WTC11 (cell line): ENCODE data around the gene HMBS. TPM values are rescaled to one million over a fixed set of nuclear protein-coding genes. Genes with fewer than 3 reads are reported as not detected.

ENCODE experiments used
- ATAC-seq: fragments of 200-7000 bp; cut with Tn5 transposase; 2 replicates; pipeline ENCODE4 v1.10.0; 2021; ENCODE audit warnings: mild to moderate bottlenecking, moderate library complexity
- CTCF ChIA-PET: fragments of 300-600 bp; sonication (Branson Sonifier 250); formaldehyde crosslinking; loops from one replicate; lab custom pipeline; 2021; ENCODE audit warnings: antibody characterized with exemption; lab: Charles Lee
- POLR2A ChIA-PET: fragments of 350-600 bp; sonication (Branson Sonifier 250); formaldehyde crosslinking; loops from one replicate; lab custom pipeline; 2021; ENCODE audit warnings: antibody characterized with exemption; lab: Charles Lee
- DNase-seq: peaks from one replicate; pipeline ENCODE4 v3.0.0; 2021; ENCODE audit warnings: low spot score
- H3K27ac Mint-ChIP-seq: 2 replicates; pipeline ENCODE4 v1.8.0; 2021; ENCODE audit warnings: mixed read lengths
- H3K27me3 Mint-ChIP-seq: 2 replicates; pipeline ENCODE4 v1.8.0; 2021; ENCODE audit warnings: low read depth, mild to moderate bottlenecking, moderate library complexity, mixed read lengths
- H3K36me3 Mint-ChIP-seq: 2 replicates; pipeline ENCODE4 v1.8.0; 2021; ENCODE audit warnings: mixed read lengths
- H3K4me1 Mint-ChIP-seq: 2 replicates; pipeline ENCODE4 v1.8.0; 2022; ENCODE audit warnings: mixed read lengths
- H3K4me3 Mint-ChIP-seq: 2 replicates; pipeline ENCODE4 v1.8.0; 2021; ENCODE audit warnings: mild to moderate bottlenecking, moderate library complexity, mixed read lengths
- H3K9me3 Mint-ChIP-seq: 2 replicates; pipeline ENCODE4 v1.8.0; 2021; ENCODE audit warnings: mixed read lengths
- ARID4B ChIP-seq: sonication (generic); formaldehyde crosslinking; IDR thresholded peaks from 2 replicates; pipeline ENCODE4 v1.8.0; 2023; ENCODE audit warnings: missing genetic modification reagents, mild to moderate bottlenecking, borderline replicate concordance
- ATF3 ChIP-seq: sonication (generic); formaldehyde crosslinking; conservative IDR thresholded peaks from 2 replicates; pipeline ENCODE4 v1.8.1; 2022; ENCODE audit warnings: mild to moderate bottlenecking, missing genetic modification reagents
- ATF6 ChIP-seq: sonication (generic); formaldehyde crosslinking; IDR thresholded peaks from 2 replicates; pipeline ENCODE4 v1.8.1; 2023; ENCODE audit warnings: mild to moderate bottlenecking, missing genetic modification reagents
- E2F1 ChIP-seq: sonication (generic); formaldehyde crosslinking; IDR thresholded peaks from 2 replicates; pipeline ENCODE4 v1.8.0; 2022; ENCODE audit warnings: mild to moderate bottlenecking, missing genetic modification reagents
- FOXJ3 ChIP-seq: sonication (generic); formaldehyde crosslinking; IDR thresholded peaks from 2 replicates; pipeline ENCODE4 v1.9.0; 2021; ENCODE audit warnings: missing genetic modification reagents, mild to moderate bottlenecking, borderline replicate concordance
- FOXK1 ChIP-seq: sonication (generic); formaldehyde crosslinking; IDR thresholded peaks from 2 replicates; pipeline ENCODE4 v1.8.0; 2022; ENCODE audit warnings: mild to moderate bottlenecking, moderate library complexity, missing genetic modification reagents
- FOXP4 ChIP-seq: sonication (generic); formaldehyde crosslinking; IDR thresholded peaks from 2 replicates; pipeline ENCODE4 v1.8.0; 2022; ENCODE audit warnings: mild to moderate bottlenecking, missing genetic modification reagents
- GRHL2 ChIP-seq: fragments of 250-450 bp; sonication (Bioruptor Pico); IDR thresholded peaks from 2 replicates; pipeline ENCODE4 v1.8.0; 2022; ENCODE audit warnings: mild to moderate bottlenecking, moderate library complexity; ENCODE audit not compliant: insufficient replicate concordance, severe bottlenecking
- HMGA2 ChIP-seq: fragments of 250-450 bp; sonication (Bioruptor Pico); IDR thresholded peaks from 2 replicates; pipeline ENCODE4 v1.4.0; 2021; ENCODE audit warnings: mild to moderate bottlenecking, moderate library complexity
- JAZF1 ChIP-seq: fragments of 250-450 bp; sonication (Bioruptor Pico); IDR thresholded peaks from 2 replicates; pipeline ENCODE4 v1.9.0; 2021; ENCODE audit warnings: moderate library complexity, mild to moderate bottlenecking, inconsistent platforms
- OVOL2 ChIP-seq: fragments of 250-450 bp; sonication (Bioruptor Pico); IDR thresholded peaks from 2 replicates; pipeline ENCODE4 v1.9.0; 2021; ENCODE audit warnings: mild to moderate bottlenecking, borderline replicate concordance
- PREB ChIP-seq: sonication (generic); formaldehyde crosslinking; IDR thresholded peaks from 2 replicates; pipeline ENCODE4 v1.8.1; 2022; ENCODE audit warnings: mild to moderate bottlenecking, missing genetic modification reagents, moderate library complexity, borderline replicate concordance
- SP1 ChIP-seq: sonication (generic); formaldehyde crosslinking; conservative IDR thresholded peaks from 2 replicates; pipeline ENCODE4 v1.8.1; 2022; ENCODE audit warnings: missing genetic modification reagents
- STAT6 ChIP-seq: sonication (generic); formaldehyde crosslinking; conservative IDR thresholded peaks from 2 replicates; pipeline ENCODE4 v1.8.1; 2023; ENCODE audit warnings: mild to moderate bottlenecking, low read depth, missing genetic modification reagents, moderate library complexity
- USF2 ChIP-seq: sonication (generic); formaldehyde crosslinking; IDR thresholded peaks from 2 replicates; pipeline ENCODE4 v1.8.1; 2023; ENCODE audit warnings: mild to moderate bottlenecking, missing genetic modification reagents, moderate library complexity
- ZMAT4 ChIP-seq: fragments of 250-450 bp; sonication (Bioruptor Pico); IDR thresholded peaks from 2 replicates; pipeline ENCODE4 v1.9.0; 2021; ENCODE audit warnings: mild to moderate bottlenecking
- ZNF121 ChIP-seq: sonication (generic); formaldehyde crosslinking; IDR thresholded peaks from 2 replicates; pipeline ENCODE4 v1.8.0; 2023; ENCODE audit warnings: missing genetic modification reagents
- ZSCAN18 ChIP-seq: fragments of 250-450 bp; sonication (Bioruptor Pico); IDR thresholded peaks from 2 replicates; pipeline ENCODE4 v2.1.2; 2022; ENCODE audit warnings: mild to moderate bottlenecking, moderate library complexity
- total RNA-seq: library from RNA; stranded (reverse); gene quantifications from 3 replicates; pipeline ENCODE4 v1.2.3, GENCODE V29; 2021

Gene HMBS
- total RNA-seq, 1 experiment from 2014 or later: 62.3 TPM

- POLR2A ChIA-PET: no interaction called here
- Mint-ChIP-seq H3K27me3 (no peaks in the 10 kb centered on the region; the same call in 1 of the 2 replicates), H3K4me3 (no peak overlapping the region), H3K9me3 (no peaks in the 10 kb centered on the region), H3K27ac (no peak overlapping the region), H3K4me1 (peaks cover 21% of the 10 kb centered on the region), H3K36me3 (no peaks in the 10 kb centered on the region; the same call in 1 of the 2 replicates)
- ATAC-seq (no peak), DNase-seq (no peak)
- CTCF ChIA-PET: no interaction called here
- no peak for TF ChIP-seq GRHL2 (CRISPR knock-in tag)
- TF ChIP-seq ZMAT4 (CRISPR knock-in tag): no peak
- no peak for TF ChIP-seq E2F1 (CRISPR knock-in tag)
- no peak for TF ChIP-seq FOXJ3 (CRISPR knock-in tag)
- TF ChIP-seq ARID4B (CRISPR knock-in tag): no peak
- TF ChIP-seq PREB: no peak
- no peak for TF ChIP-seq ZSCAN18
- TF ChIP-seq STAT6 (CRISPR knock-in tag): no peak
- no peak for TF ChIP-seq HMGA2 (CRISPR knock-in tag)
- no peak for TF ChIP-seq FOXK1 (CRISPR knock-in tag)
- TF ChIP-seq USF2 (CRISPR knock-in tag): no peak
- no peak for TF ChIP-seq SP1 (CRISPR knock-in tag)
- TF ChIP-seq ATF6 (CRISPR knock-in tag): no peak
- no peak for TF ChIP-seq ZNF121 (CRISPR knock-in tag)
- TF ChIP-seq OVOL2 (CRISPR knock-in tag): no peak
- no peak for TF ChIP-seq FOXP4 (CRISPR knock-in tag)
- TF ChIP-seq ATF3: no peak
- no peak for TF ChIP-seq JAZF1 (CRISPR knock-in tag)
Observed at GRCh38 chr11:119117004-119117706, 32.5 kb downstream of the HMBS start.
